ENCODE measurements around the gene UPB1. TPM values are rescaled to one million over a fixed set of nuclear protein-coding genes. Genes with fewer than 3 reads are reported as not detected.

Gene UPB1
- total RNA-seq, 1 experiment from 2014 or later = not detected

- Mint-ChIP-seq H3K9me3 (ENCODE audit: unreplicated experiment) (no peaks in the 10 kb centered on the region), H3K36me3 (ENCODE audit: insufficient read depth, unreplicated experiment) (peaks cover 69% of the 10 kb centered on the region), H3K4me1 (ENCODE audit: insufficient read depth, unreplicated experiment) (peaks cover 17% of the 10 kb centered on the region), H3K27ac (ENCODE audit: low read depth, unreplicated experiment) (no peak overlapping the region), H3K27me3 (ENCODE audit: insufficient read depth, unreplicated experiment) (no peaks in the 10 kb centered on the region), H3K4me3 (ENCODE audit: unreplicated experiment) (no peak overlapping the region)
- POLR2A ChIA-PET = interaction anchor here (0.7 to 2.1 kb wide), 2 partner anchors 12 to 21 kb away, joined by 5 to 13 read pairs; partner anchors contain the start of genes GUCD1 and SNRPD3
- intact Hi-C loops (cut with micrococcal nuclease) = no loop called here
- no peak for DNase-seq (ENCODE audit: unreplicated experiment)
- TF ChIP-seq CTCF (IDR thresholded peaks at IDR 0.05; ENCODE audit: unreplicated experiment) = no peak
- no TSS peak for BruUV-seq (replicated peaks)
- CTCF ChIA-PET = interaction anchor here (0.6 to 1.5 kb wide), 2 partner anchors 10 to 651 kb away, joined by 3 read pairs; no protein-coding TSS in a partner anchor
These were observed 81.6 kb downstream of the UPB1 start for GRCh38 chr22:24576778-24577177.

Other genes with a start within 250 kb of the UPB1 start
- gene SPECC1L, start 224.5 kb upstream of the UPB1 start, total RNA-seq (2022) = 48.7 and 60.4 TPM in 2 replicates
- 0.96 and 1.4 TPM in 2 replicates for gene ADORA2A, start 67.7 kb upstream of the UPB1 start, total RNA-seq (2022)
- gene GUCD1, start 59.8 kb downstream of the UPB1 start, total RNA-seq (2022) = 47.0 and 48.4 TPM in 2 replicates
- gene SNRPD3, start 60.7 kb downstream of the UPB1 start, total RNA-seq (2022) = 90.9 and 94.6 TPM in 2 replicates
- gene LRRC75B, start 97.7 kb downstream of the UPB1 start, total RNA-seq (2022) = 2.6 and 3.2 TPM in 2 replicates
- gene GGT1, start 107.9 kb downstream of the UPB1 start, total RNA-seq (2022) = 0.63 and 0.76 TPM in 2 replicates